Common myeloid progenitor, CD34-positive (primary cell): Measurements from ENCODE around the gene NUP153.

Source experiments
- CTCF ChIA-PET: fragments of 350-600 bp; sonication (Branson Sonifier 250); formaldehyde crosslinking; loops from one replicate; lab custom pipeline; 2021; ENCODE audit warnings: antibody characterized with exemption; lab: Charles Lee
- POLR2A ChIA-PET: fragments of 350-600 bp; sonication (Branson Sonifier 250); formaldehyde crosslinking; loops from one replicate; lab custom pipeline; 2021; ENCODE audit warnings: antibody characterized with exemption; lab: Charles Lee
- DNase-seq, 3 donors: peaks; one replicate each; pipeline versions ENCODE4 v3.0.0 to v3.0.0-alpha.2; 2013
- H3K27ac ChIP-seq, 2 experiments: 1 replicate in 1 of 2; 2 replicates in 1 of 2; pipeline ENCODE4 v1.7.0; 2013; ENCODE audit warnings: inconsistent platforms in 2 of 2, low read length in 2 of 2, mild to moderate bottlenecking in 2 of 2, low read depth in 1 of 2, moderate library complexity in 1 of 2; ENCODE audit not compliant: severe bottlenecking in 2 of 2, insufficient read depth in 1 of 2, poor library complexity in 1 of 2
- H3K27me3 ChIP-seq, 5 experiments: replicated peaks in 2 of 5; 1 replicate in 3 of 5; 2 replicates in 2 of 5; pipeline versions ENCODE4 v1.6.1 to v1.7.0; 2013; ENCODE audit warnings: low read length in 4 of 5, mild to moderate bottlenecking in 2 of 5, moderate library complexity in 2 of 5, inconsistent platforms in 1 of 5; ENCODE audit not compliant: insufficient read depth in 5 of 5, control insufficient read depth in 4 of 5
- H3K36me3 ChIP-seq, 4 experiments: 1 replicate in 2 of 4; 2 replicates in 2 of 4; pipeline versions ENCODE4 v1.6.1 to v1.7.0; 2013; ENCODE audit warnings: low read length in 3 of 4, control low read depth in 1 of 4, mild to moderate bottlenecking in 1 of 4; ENCODE audit not compliant: control insufficient read depth in 4 of 4, insufficient read depth in 4 of 4
- H3K4me1 ChIP-seq, 4 experiments: 1 replicate in 3 of 4; 2 replicates in 1 of 4; pipeline versions ENCODE4 v1.6.1 to v1.7.1; 2013; ENCODE audit warnings: low read length in 3 of 4, mild to moderate bottlenecking in 3 of 4, control low read depth in 1 of 4, inconsistent platforms in 1 of 4, moderate library complexity in 1 of 4; ENCODE audit not compliant: control insufficient read depth in 4 of 4, insufficient read depth in 4 of 4; ENCODE audit errors: control extremely low read depth in 1 of 4
- H3K4me3 ChIP-seq, 7 experiments: 1 replicate in 4 of 7; 2 replicates in 3 of 7; pipeline versions ENCODE4 v1.5.1 to v1.7.0; 2013; ENCODE audit warnings: mild to moderate bottlenecking in 7 of 7, low read length in 6 of 7, moderate library complexity in 6 of 7, inconsistent platforms in 2 of 7, low read depth in 2 of 7, control low read depth in 1 of 7; ENCODE audit not compliant: insufficient read depth in 4 of 7, control insufficient read depth in 1 of 7; ENCODE audit errors: extremely low read depth in 1 of 7
- H3K9me3 ChIP-seq, 5 experiments: 1 replicate in 4 of 5; 2 replicates in 1 of 5; pipeline versions ENCODE4 v1.6.1 to v1.7.1; 2013; ENCODE audit warnings: low read length in 4 of 5, mild to moderate bottlenecking in 2 of 5, inconsistent platforms in 1 of 5, low read depth in 1 of 5, moderate library complexity in 1 of 5; ENCODE audit not compliant: control insufficient read depth in 4 of 5, insufficient read depth in 2 of 5; ENCODE audit errors: control extremely low read depth in 1 of 5
- WGBS: methylation state at CpG from one replicate; pipeline ENCODE4 v1.1.5; 2013; ENCODE audit not compliant: insufficient coverage; 5-methylcytosine and 5-hydroxymethylcytosine counted together

Gene NUP153

GRCh38 chr6:17666646-17667045 lies 40.1 kb downstream of the NUP153 start:
- Histone ChIP-seq H3K27ac (no peak overlapping the region), H3K27me3 (no peaks in the 10 kb centered on the region), H3K36me3 (peaks cover 8 to 71% (median 39%) of the 10 kb centered on the region in 4 experiments), H3K4me1 (peaks cover 0 to 17% (median 1%) of the 10 kb centered on the region in 4 experiments), H3K4me3 (no peak overlapping the region), H3K9me3 (peaks cover 0 to 2% (median 0%) of the 10 kb centered on the region in 5 experiments)
- DNase-seq = no peak
- CTCF ChIA-PET = interaction anchor here (0.9 to 1.5 kb wide), 5 partner anchors 10 to 508 kb away, joined by 3 to 5 read pairs (median 4); no protein-coding TSS in a partner anchor
- POLR2A ChIA-PET = interaction anchor here (0.7 kb wide), 1 partner anchor 55 kb away, joined by 3 read pairs; no protein-coding TSS in a partner anchor
- no CpG with 5 or more reads among the region's 1 CpG for WGBS

GRCh38 chr6:17665132-17665531 lies 41.6 kb downstream of the NUP153 start:
- POLR2A ChIA-PET = no interaction called here

GRCh38 chr6:17663226-17663625 lies 43.5 kb downstream of the NUP153 start:
- no peaks in the 10 kb centered on the region for H3K27me3 ChIP-seq
- POLR2A ChIA-PET = interaction anchor here (1.0 kb wide), 1 partner anchor 40 kb away, joined by 3 read pairs; no protein-coding TSS in a partner anchor
- peak overlapping the region in 1 of 2 experiments; percentile 43 for H3K27ac ChIP-seq
- H3K4me3 ChIP-seq = no peak overlapping the region
- CTCF ChIA-PET = no interaction called here
- H3K9me3 ChIP-seq = no peaks in the 10 kb centered on the region
- H3K4me1 ChIP-seq = peaks cover 0 to 17% (median 1%) of the 10 kb centered on the region in 4 experiments
- peaks cover 15 to 70% (median 40%) of the 10 kb centered on the region in 4 experiments for H3K36me3 ChIP-seq
- peak; percentile 49 to 77 (median 62) for DNase-seq
- 93% methylated on average over 3 of the region's 4 CpGs for WGBS

More at GRCh38 chr6:17665132-17665531, 41.6 kb downstream of the NUP153 start:
- DNase-seq = peak in 2 of 3 donors; percentile 22 to 26
- no CpG with 5 or more reads among the region's 1 CpG for WGBS
- no peaks in the 10 kb centered on the region for H3K9me3 ChIP-seq
- H3K27me3 ChIP-seq = no peaks in the 10 kb centered on the region
- CTCF ChIA-PET = no interaction called here
- no peak overlapping the region for H3K4me3 ChIP-seq
- H3K36me3 ChIP-seq = peaks cover 11 to 71% (median 39%) of the 10 kb centered on the region in 4 experiments
- peaks cover 0 to 17% (median 1%) of the 10 kb centered on the region in 4 experiments for H3K4me1 ChIP-seq
- peak overlapping the region in 1 of 2 experiments; percentile 6 for H3K27ac ChIP-seq

- H3K4me3 ChIP-seq = no peak overlapping the region
- peak overlapping the region in 1 of 2 experiments; percentile 43 for H3K27ac ChIP-seq
- peak in 2 of 3 donors; percentile 20 to 53 for DNase-seq
- peaks cover 13 to 68% (median 43%) of the 10 kb centered on the region in 4 experiments for H3K36me3 ChIP-seq
- POLR2A ChIA-PET = interaction anchor here (1.0 kb wide), 1 partner anchor 40 kb away, joined by 3 read pairs; no protein-coding TSS in a partner anchor
- CTCF ChIA-PET = no interaction called here
- 0% methylated on average over 1 of the region's 2 CpGs for WGBS
- peaks cover 0 to 17% (median 1%) of the 10 kb centered on the region in 4 experiments for H3K4me1 ChIP-seq
- no peaks in the 10 kb centered on the region for H3K9me3 ChIP-seq
- H3K27me3 ChIP-seq = no peaks in the 10 kb centered on the region
These were observed 44.1 kb downstream of the NUP153 start for GRCh38 chr6:17662585-17662984.

- WGBS = 94% methylated on average over 2 of the region's 3 CpGs
- Histone ChIP-seq H3K36me3 (peaks cover 21 to 75% (median 49%) of the 10 kb centered on the region in 4 experiments), H3K4me1 (no peaks in the 10 kb centered on the region), H3K27ac (no peak overlapping the region), H3K9me3 (no peaks in the 10 kb centered on the region), H3K27me3 (no peaks in the 10 kb centered on the region), H3K4me3 (no peak overlapping the region)
- ChIA-PET POLR2A (interaction anchor here (0.5 kb wide), 1 partner anchor 158 kb away, joined by 3 read pairs; no protein-coding TSS in a partner anchor), CTCF (interaction anchor here (0.9 to 2.6 kb wide), 4 partner anchors 11 to 36 kb away, joined by 3 to 9 read pairs (median 4); no protein-coding TSS in a partner anchor)
- no peak for DNase-seq
These were observed 50.1 kb downstream of the NUP153 start for GRCh38 chr6:17656644-17657043.

- POLR2A ChIA-PET = no interaction called here
- WGBS = no CpG with 5 or more reads among the region's 1 CpG
- DNase-seq = peak in 1 of 3 donors; percentile 26
These were observed 50.6 kb downstream of the NUP153 start for GRCh38 chr6:17656092-17656491.

More at GRCh38 chr6:17656092-17656491, 50.6 kb downstream of the NUP153 start:
- Histone ChIP-seq H3K27me3 (no peaks in the 10 kb centered on the region), H3K9me3 (no peaks in the 10 kb centered on the region), H3K36me3 (peaks cover 20 to 75% (median 48%) of the 10 kb centered on the region in 4 experiments), H3K4me1 (peaks cover 0 to under 1% (median 0%) of the 10 kb centered on the region in 4 experiments), H3K4me3 (no peak overlapping the region), H3K27ac (no peak overlapping the region)
- CTCF ChIA-PET = interaction anchor here (0.9 to 2.6 kb wide), 3 partner anchors 11 to 36 kb away, joined by 3 to 9 read pairs (median 5); no protein-coding TSS in a partner anchor
